Hindlimb muscle (tissue), 1 donor: Measurements from ENCODE around the gene PROSER3. TPM values are rescaled to one million over a fixed set of nuclear protein-coding genes. Genes with fewer than 3 reads are reported as not detected.

ENCODE experiments used
- DNase-seq: peaks from one replicate; pipeline ENCODE4 v3.0.0-alpha.2; 2013
- polyA plus RNA-seq: library from polyadenylated mRNA; unstranded; fragments of 120-200 nt; gene quantifications from one replicate; pipeline ENCODE4 v1.2.1, GENCODE V29; 2013; ENCODE audit not compliant: insufficient read length

Gene PROSER3
- polyA plus RNA-seq, 1 donor, result 16.3 TPM

DNA sequence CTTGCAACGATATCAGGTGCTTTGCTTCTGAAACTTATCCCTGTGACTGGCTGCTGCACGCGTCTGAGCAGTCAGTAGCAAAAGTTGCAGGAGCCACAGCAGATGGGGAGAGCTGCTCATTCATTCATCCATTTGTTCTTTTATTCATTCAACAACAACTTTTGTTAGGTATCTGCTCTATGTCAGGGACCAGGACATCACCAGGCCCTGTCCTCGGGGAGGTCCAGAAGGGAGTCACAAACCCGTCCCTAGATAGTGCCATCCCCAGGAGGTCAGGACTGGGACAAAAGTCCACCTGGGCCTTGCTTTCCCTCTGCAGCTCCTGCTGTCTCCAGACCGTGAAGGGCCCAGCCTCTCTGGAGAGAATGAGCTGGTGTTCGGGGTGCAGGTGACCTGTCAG, 20.0 kb downstream of the PROSER3 start:
- no peak for DNase-seq

DNA sequence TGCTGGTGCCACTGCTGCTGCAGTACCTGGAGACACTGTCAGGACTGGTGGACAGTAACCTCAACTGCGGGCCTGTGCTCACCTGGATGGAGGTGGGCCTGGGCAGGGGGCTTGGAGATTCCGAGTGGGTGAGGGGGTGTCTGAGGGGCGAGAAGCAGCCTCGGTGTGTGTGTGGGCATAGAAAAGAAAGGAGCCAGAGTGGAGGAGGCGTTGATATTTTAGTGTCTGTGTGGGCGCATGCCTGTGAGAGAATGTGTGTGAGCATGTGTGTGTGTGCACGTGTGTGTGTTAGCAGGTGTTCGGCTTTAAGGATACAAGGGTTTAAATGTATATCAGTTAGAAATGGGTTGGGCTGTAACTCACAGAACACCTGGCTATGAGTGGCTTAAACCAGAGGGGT, 21.1 kb downstream of the PROSER3 start:
- no peak for DNase-seq

- DNase-seq, result no peak
These were observed 22.1 kb downstream of the PROSER3 start for GRCh38 chr19:35780058-35780457.

DNA sequence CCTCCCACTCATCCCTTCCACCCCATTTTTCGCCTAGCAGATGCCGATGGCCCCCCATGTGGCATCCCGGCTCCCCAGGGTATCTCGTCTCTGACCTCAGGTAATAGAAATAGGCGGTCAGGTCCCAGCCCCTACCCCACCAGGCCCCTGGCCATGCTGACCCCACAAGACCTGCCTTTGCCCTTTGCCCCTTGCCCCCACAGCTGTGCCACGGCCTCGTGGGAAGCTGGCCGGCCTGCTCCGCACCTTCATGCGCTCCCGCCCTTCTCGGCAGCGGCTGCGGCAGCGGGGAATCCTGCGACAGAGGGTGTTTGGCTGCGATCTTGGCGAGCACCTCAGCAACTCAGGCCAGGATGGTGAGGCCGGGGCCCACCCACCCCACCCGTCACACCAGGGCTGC, 22.7 kb downstream of the PROSER3 start:
- DNase-seq, result no peak

- DNase-seq, result no peak
These were observed 23.7 kb downstream of the PROSER3 start for GRCh38 chr19:35781650-35782049.

GRCh38 chr19:35782589-35782988, 24.6 kb downstream of the PROSER3 start:
- DNase-seq, result no peak

GRCh38 chr19:35783469-35784434, 25.8 kb downstream of the PROSER3 start:
- DNase-seq, result no peak

DNA sequence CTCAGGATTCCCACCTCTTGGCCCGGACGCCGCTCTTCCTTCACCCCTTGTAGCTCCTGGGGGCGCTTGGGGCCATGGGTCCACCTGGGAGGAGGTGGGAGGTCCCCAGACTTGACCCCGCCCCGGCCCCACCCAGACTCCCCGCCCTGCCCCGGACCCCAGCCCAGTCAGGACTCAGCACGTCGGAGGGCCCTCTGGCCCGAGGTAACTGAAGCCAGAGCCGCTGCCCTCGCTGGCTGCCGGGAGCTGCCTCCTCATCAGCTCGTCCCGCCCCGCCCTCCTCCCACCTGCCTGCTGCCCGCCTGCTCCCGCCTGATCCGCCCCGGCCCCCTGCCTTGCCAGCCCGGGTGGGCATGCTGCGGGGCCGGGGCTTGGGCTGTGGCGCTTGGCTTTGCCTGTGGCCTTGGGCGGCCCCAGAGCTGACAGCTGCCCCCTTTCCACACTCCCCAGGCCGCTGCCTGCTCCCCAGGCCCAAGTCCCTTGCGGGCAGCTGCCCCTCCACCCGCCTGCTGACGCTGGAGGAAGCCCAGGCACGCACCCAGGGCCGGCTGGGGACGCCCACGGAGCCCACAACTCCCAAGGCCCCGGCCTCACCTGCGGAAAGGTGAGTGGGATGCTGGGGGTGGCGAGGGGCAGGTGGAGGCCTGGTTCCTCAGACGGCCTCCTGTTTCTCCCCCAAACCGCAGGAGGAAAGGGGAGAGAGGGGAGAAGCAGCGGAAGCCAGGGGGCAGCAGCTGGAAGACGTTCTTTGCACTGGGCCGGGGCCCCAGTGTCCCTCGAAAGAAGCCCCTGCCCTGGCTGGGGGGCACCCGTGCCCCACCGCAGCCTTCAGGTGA, 26.7 kb downstream of the PROSER3 start:
- DNase-seq, result no peak

- DNase-seq, result no peak
These were observed 27.3 kb downstream of the PROSER3 start for GRCh38 chr19:35785339-35785627.

DNA sequence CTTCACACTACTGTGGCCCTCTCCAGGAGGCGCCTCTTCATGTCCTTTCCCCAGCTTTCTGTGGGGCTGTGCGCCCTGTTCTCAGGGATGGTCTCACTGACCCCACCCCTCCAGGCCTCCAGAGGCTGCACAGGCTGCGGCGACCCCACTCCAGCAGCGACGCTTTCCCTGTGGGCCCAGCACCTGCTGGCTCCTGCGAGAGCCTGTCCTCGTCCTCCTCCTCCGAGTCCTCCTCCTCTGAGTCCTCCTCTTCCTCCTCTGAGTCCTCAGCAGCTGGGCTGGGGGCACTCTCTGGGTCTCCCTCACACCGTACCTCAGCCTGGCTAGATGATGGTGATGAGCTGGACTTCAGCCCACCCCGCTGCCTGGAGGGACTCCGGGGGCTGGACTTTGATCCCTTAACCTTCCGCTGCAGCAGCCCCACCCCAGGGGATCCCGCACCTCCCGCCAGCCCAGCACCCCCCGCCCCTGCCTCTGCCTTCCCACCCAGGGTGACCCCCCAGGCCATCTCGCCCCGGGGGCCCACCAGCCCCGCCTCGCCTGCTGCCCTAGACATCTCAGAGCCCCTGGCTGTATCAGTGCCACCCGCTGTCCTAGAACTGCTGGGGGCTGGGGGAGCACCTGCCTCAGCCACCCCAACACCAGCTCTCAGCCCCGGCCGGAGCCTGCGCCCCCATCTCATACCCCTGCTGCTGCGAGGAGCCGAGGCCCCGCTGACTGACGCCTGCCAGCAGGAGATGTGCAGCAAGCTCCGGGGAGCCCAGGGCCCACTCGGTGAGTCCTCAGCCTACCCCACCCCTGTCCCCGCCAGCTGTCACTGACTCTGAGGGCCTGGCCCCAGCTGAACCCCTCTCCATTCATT, 28.6 kb downstream of the PROSER3 start:
- DNase-seq, result no peak

GRCh38 chr19:35787227-35787799, 29.3 kb downstream of the PROSER3 start:
- DNase-seq, result no peak

DNA sequence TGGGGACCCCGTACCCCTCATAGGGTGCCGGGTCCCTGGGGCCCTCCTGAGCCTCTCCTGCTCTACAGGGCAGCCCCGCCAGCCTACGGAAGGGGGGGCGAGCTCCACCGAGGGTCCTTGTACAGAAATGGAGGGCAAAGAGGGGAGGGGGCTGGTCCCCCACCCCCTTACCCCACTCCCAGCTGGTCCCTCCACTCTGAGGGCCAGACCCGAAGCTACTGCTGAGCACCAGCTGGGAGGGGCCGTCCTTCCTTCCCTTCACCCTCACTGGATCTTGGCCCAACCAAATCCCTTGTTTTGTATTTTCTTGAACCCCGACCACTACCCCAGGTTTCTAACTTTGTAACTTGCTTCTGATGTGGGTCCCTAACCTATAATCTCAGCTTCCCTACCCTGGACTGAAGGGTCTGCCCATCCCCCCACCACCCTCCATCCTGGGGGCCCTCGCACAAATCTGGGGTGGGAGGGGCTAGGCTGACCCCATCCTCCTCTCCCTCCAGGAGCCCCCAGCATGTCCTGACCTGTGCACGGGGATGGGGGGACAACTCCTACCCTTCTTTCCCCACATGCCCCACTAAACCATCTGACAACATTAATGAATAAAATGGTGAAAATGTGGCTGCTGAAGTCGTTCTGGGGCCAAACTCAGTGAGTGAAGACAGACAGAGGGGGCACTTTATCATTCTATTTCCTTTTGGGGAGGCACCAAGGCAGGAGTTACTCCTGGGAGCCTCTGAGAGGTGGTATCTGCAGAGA, 30.4 kb downstream of the PROSER3 start:
- DNase-seq, result no peak

- DNase-seq, result no peak
These were observed 31.4 kb downstream of the PROSER3 start for GRCh38 chr19:35789195-35789977.

GRCh38 chr19:35789978-35790944, 32.3 kb downstream of the PROSER3 start:
- DNase-seq, result no peak

GRCh38 chr19:35790981-35791813, 33.2 kb downstream of the PROSER3 start:
- no peak for DNase-seq

DNA sequence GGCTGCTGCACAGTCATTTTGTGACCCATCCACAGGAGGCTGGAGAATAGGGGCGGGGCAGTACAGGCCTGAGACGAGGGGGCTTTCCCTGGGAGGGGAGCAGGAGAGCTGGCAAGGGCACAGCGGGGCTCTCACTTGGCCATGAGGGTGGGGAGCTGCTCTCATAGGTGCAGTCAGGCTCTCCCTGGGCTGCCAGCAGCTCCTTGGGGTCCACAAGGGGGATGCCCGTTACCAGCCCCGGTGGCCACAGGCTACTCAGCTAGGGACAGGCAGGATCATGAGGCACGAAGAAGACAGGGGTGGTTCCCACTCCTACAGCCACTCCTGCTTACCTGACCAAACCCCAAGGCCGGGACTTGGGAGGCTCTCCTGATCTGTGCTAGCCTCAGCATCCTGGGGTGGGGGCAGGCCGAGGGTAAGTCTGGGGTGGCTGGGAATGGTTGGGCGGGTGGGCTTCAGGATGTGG, 33.9 kb downstream of the PROSER3 start:
- DNase-seq, result no peak

GRCh38 chr19:35792312-35792711, 34.3 kb downstream of the PROSER3 start:
- DNase-seq, result no peak

DNA sequence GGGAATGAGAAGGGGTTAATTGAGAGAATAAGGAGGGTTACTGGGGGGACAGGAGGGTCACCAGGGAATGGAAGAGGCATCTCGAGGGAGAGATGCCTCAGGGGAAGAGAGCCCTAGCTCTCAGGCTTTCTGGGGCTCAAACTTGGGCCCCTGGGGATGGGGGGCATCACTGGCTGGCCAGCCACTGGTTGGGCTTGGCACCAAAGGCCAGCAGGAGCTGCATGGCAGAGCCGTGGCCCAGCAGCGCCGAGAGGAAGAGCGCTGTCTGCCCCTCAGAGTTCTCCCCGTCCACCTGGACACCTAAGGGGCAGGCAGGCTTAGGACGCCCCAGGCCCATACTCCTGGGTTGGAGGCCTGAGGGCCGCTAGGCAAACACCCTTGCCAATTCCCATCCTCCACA, 34.9 kb downstream of the PROSER3 start:
- DNase-seq, result no peak
